K562 (cell line): ENCODE measurements around the gene CTDNEP1. TPM values are rescaled to one million over a fixed set of nuclear protein-coding genes. Genes with fewer than 3 reads are reported as not detected.

Experiments used
- CREM ChIP-seq: IDR thresholded peaks from 2 replicates; pipeline ENCODE4 v1.6.1; 2014; ENCODE audit warnings: antibody characterized with exemption, low read depth
- ETV1 ChIP-seq: fragments of 450-650 bp; conservative IDR thresholded peaks from 2 replicates; pipeline ENCODE4 v1.6.1; 2016; ENCODE audit warnings: missing genetic modification characterization, control low read depth, low read depth, missing compliant biosample characterization
- KDM4B ChIP-seq, 2 experiments: fragments of 450-650 bp in 1 of 2; sonication (generic) in 1 of 2; IDR thresholded peaks; 2 replicates each; pipeline ENCODE4 v1.6.1; 2016 to 2017; ENCODE audit warnings: borderline replicate concordance in 2 of 2, antibody characterized with exemption in 1 of 2, low read depth in 1 of 2, mild to moderate bottlenecking in 1 of 2
- NCOR1 ChIP-seq: fragments of 450-650 bp; IDR thresholded peaks from 2 replicates; pipeline ENCODE4 v1.6.1; 2016; ENCODE audit warnings: mild to moderate bottlenecking, moderate library complexity
- NFYB ChIP-seq: IDR thresholded peaks from 2 replicates; pipeline ENCODE4 v1.6.1; 2011; ENCODE audit warnings: mild to moderate bottlenecking, moderate library complexity; ENCODE audit not compliant: insufficient read length; ENCODE audit errors: extremely low read depth
- NR2C2 ChIP-seq, 2 experiments: fragments of 200-800 bp in 1 of 2; sonication (Bioruptor generic) in 1 of 2; sonication (generic) in 1 of 2; formaldehyde crosslinking in 1 of 2; IDR thresholded peaks; 2 replicates each; pipeline versions ENCODE4 v1.6.1 to v1.8.0; 2016 to 2022; ENCODE audit warnings: mild to moderate bottlenecking in 1 of 2, missing compliant biosample characterization in 1 of 2, missing genetic modification characterization in 1 of 2, missing genetic modification reagents in 1 of 2
- SMARCE1 ChIP-seq: fragments of 450-650 bp; IDR thresholded peaks from 2 replicates; pipeline ENCODE4 v1.7.1; 2016; ENCODE audit warnings: mild to moderate bottlenecking
- TAF1 ChIP-seq: IDR thresholded peaks from 2 replicates; pipeline ENCODE4 v1.6.1; 2011; ENCODE audit warnings: mild to moderate bottlenecking, low read length, moderate library complexity; ENCODE audit not compliant: insufficient read depth, control insufficient read depth, severe bottlenecking; ENCODE audit errors: extremely low read depth
- TEAD4 ChIP-seq, 2 experiments: sonication (generic) in 1 of 2; formaldehyde crosslinking in 1 of 2; IDR thresholded peaks; 2 replicates each; pipeline versions ENCODE4 v1.6.1 to v1.8.0; 2012 to 2022; ENCODE audit warnings: borderline replicate concordance in 1 of 2, inconsistent platforms in 1 of 2, low read length in 1 of 2, mild to moderate bottlenecking in 1 of 2, missing genetic modification reagents in 1 of 2
- THAP12 ChIP-seq: fragments of 250-450 bp; sonication (Bioruptor Pico); IDR thresholded peaks from 2 replicates; pipeline ENCODE4 v1.9.0; 2021; ENCODE audit warnings: mild to moderate bottlenecking, inconsistent platforms
- ZBTB7A ChIP-seq: IDR thresholded peaks from 2 replicates; pipeline ENCODE4 v1.6.1; 2011; ENCODE audit warnings: low read depth, mild to moderate bottlenecking, low read length, moderate library complexity, borderline replicate concordance; ENCODE audit not compliant: control insufficient read depth
- ZEB2 ChIP-seq: fragments of 450-650 bp; IDR thresholded peaks from 2 replicates; pipeline ENCODE4 v1.6.1; 2016
- ZNF740 ChIP-seq, 3 experiments: fragments of 200-800 bp in 1 of 3; sonication (Bioruptor generic) in 1 of 3; sonication (generic) in 1 of 3; formaldehyde crosslinking in 1 of 3; IDR thresholded peaks; 2 replicates each; pipeline versions ENCODE4 v1.6.1 to v1.8.0; 2016 to 2022; ENCODE audit warnings: mild to moderate bottlenecking in 2 of 3, missing compliant biosample characterization in 2 of 3, missing genetic modification characterization in 2 of 3, missing genetic modification reagents in 1 of 3
- polyA plus RNA-seq, 8 experiments: library from polyadenylated mRNA; depleted of rRNA in 4 of 8; stranded (reverse) in 5 of 8; unstranded in 3 of 8; fragments of >200 nt; fragmentation: Nextera tagmentation in 2 of 8; fragmentation: Illumina TruSeq in 1 of 8; extraction: Ambion mirVana in 2 of 8; extraction: Trizol in 1 of 8; gene quantifications; 2 replicates each; pipeline versions ENCODE4 v1.2.1 to v1.2.3, GENCODE V29; 2011 to 2014; ENCODE audit warnings: inconsistent platforms in 1 of 8, missing spikeins in 1 of 8
- total RNA-seq, 7 experiments: library from RNA; depleted of rRNA in 6 of 7; stranded (reverse); fragments of >200 nt in 6 of 7; fragmentation: Illumina TruSeq in 2 of 7; extraction: Trizol in 2 of 7; gene quantifications; 2 replicates each; pipeline versions ENCODE4 v1.2.1 to v1.2.3, GENCODE V29; 2011 to 2021; ENCODE audit warnings: low replicate concordance in 1 of 7
- TF ChIP-seq, protein P1 (sequence below), 2 experiments: fragments of 200-800 bp in 1 of 2; sonication (Bioruptor generic) in 1 of 2; sonication (generic) in 1 of 2; formaldehyde crosslinking in 1 of 2; IDR thresholded peaks in 1 of 2; conservative IDR thresholded peaks in 1 of 2; 2 replicates each; pipeline versions ENCODE4 v1.5.0 to v1.6.1; 2016 to 2020; ENCODE audit warnings: missing compliant biosample characterization in 1 of 2, missing genetic modification characterization in 1 of 2, missing genetic modification reagents in 1 of 2
- TF ChIP-seq, protein P2 (sequence below): sonication (generic); formaldehyde crosslinking; IDR thresholded peaks from 2 replicates; pipeline ENCODE4 v1.8.1; 2023; ENCODE audit warnings: missing genetic modification reagents, mild to moderate bottlenecking, borderline replicate concordance

CTDNEP1 gene
- total and polyA plus RNA-seq, 9 of the 15 experiments (the other 6 are each of a cell fraction or from before 2014, with no cell fraction given), result 10.7 to 150 (median 28.5) TPM

DNA sequence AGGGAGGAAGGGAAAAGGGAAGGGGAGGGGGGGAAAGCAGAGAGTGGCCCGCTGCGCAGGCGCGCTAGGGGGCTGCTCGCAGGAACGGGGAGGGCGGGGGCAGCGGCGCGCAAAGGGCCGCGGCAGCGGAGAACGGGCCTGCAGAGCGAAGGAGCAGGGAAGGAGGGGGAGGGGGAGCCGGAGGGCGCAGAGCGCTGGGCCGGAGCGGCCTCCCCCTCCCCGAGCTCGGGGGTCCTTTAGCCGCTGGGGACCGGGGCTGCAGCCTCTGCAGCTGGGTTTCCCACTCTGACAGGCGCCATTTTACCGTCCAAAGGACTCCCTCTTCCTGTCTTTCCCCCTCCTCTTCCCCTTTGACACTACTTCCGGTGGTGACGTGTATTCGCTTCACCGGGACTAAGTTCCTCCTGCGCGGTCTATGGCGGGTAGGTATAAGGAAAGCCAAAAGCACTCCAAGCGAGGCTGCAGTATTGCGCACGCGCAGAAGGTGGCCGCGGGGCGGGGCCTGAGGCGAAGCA lies at the start of gene CTDNEP1 (continued):
- no peak for TF ChIP-seq NR2C2 (CRISPR knock-in tag; IDR thresholded peaks at IDR 0.05)
- peak; percentile 96 for TF ChIP-seq NR2C2 (tag; IDR thresholded peaks at IDR 0.05)
- TF ChIP-seq TEAD4 (IDR thresholded peaks at IDR 0.05; ENCODE audit: low read length), result no peak
- TF ChIP-seq TEAD4 (CRISPR knock-in tag; IDR thresholded peaks at IDR 0.05; ENCODE audit: borderline replicate concordance), result no peak
- TF ChIP-seq, protein P1, sequence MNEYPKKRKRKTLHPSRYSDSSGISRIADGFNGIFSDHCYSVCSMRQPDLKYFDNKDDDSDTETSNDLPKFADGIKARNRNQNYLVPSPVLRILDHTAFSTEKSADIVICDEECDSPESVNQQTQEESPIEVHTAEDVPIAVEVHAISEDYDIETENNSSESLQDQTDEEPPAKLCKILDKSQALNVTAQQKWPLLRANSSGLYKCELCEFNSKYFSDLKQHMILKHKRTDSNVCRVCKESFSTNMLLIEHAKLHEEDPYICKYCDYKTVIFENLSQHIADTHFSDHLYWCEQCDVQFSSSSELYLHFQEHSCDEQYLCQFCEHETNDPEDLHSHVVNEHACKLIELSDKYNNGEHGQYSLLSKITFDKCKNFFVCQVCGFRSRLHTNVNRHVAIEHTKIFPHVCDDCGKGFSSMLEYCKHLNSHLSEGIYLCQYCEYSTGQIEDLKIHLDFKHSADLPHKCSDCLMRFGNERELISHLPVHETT (CRISPR knock-in tag; conservative IDR thresholded peaks at IDR 0.05 in 1 of 2, IDR thresholded peaks at IDR 0.05 in 1 of 2), result peak in 1 of 2 experiments; percentile 91; a peak in 2 of 4 replicates
- no peak for TF ChIP-seq NFYB
- TF ChIP-seq NCOR1, result no peak
- TF ChIP-seq, protein P2, sequence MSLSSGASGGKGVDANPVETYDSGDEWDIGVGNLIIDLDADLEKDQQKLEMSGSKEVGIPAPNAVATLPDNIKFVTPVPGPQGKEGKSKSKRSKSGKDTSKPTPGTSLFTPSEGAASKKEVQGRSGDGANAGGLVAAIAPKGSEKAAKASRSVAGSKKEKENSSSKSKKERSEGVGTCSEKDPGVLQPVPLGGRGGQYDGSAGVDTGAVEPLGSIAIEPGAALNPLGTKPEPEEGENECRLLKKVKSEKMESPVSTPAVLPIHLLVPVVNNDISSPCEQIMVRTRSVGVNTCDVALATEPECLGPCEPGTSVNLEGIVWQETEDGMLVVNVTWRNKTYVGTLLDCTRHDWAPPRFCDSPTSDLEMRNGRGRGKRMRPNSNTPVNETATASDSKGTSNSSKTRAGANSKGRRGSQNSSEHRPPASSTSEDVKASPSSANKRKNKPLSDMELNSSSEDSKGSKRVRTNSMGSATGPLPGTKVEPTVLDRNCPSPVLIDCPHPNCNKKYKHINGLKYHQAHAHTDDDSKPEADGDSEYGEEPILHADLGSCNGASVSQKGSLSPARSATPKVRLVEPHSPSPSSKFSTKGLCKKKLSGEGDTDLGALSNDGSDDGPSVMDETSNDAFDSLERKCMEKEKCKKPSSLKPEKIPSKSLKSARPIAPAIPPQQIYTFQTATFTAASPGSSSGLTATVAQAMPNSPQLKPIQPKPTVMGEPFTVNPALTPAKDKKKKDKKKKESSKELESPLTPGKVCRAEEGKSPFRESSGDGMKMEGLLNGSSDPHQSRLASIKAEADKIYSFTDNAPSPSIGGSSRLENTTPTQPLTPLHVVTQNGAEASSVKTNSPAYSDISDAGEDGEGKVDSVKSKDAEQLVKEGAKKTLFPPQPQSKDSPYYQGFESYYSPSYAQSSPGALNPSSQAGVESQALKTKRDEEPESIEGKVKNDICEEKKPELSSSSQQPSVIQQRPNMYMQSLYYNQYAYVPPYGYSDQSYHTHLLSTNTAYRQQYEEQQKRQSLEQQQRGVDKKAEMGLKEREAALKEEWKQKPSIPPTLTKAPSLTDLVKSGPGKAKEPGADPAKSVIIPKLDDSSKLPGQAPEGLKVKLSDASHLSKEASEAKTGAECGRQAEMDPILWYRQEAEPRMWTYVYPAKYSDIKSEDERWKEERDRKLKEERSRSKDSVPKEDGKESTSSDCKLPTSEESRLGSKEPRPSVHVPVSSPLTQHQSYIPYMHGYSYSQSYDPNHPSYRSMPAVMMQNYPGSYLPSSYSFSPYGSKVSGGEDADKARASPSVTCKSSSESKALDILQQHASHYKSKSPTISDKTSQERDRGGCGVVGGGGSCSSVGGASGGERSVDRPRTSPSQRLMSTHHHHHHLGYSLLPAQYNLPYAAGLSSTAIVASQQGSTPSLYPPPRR (CRISPR knock-in tag), result no peak
- 0 out of 2 replicates have a peak, but pooled peaks have one; percentile 16 for TF ChIP-seq ZBTB7A
- TF ChIP-seq ZEB2, result no peak
- 0 out of 2 replicates have a peak, but pooled peaks have one; percentile 7 for TF ChIP-seq ZNF740 (CRISPR knock-in tag; IDR thresholded peaks at IDR 0.05)
- TF ChIP-seq ZNF740 (tag; IDR thresholded peaks at IDR 0.05), result no peak
- peak; percentile 67 for TF ChIP-seq ETV1
- TF ChIP-seq CREM, result peak; percentile 86
- TF ChIP-seq KDM4B (IDR thresholded peaks at IDR 0.05; ENCODE audit: borderline replicate concordance in 2 of 2, low read depth in 1 of 2), result peak in 1 of 2 experiments; percentile 71; a peak in 1 of 4 replicates
- no peak for TF ChIP-seq SMARCE1
- peak; percentile 39 for TF ChIP-seq TAF1
- peak; percentile 64; the same call in 1 of the 2 replicates for TF ChIP-seq THAP12
